H1 (cell line): ENCODE measurements around the gene PROM2.

Experiments
- ATF2 ChIP-seq: IDR thresholded peaks from 2 replicates; pipeline ENCODE4 v1.6.1; 2012; ENCODE audit warnings: low read length, inconsistent platforms
- EGR1 ChIP-seq: IDR thresholded peaks from 2 replicates; pipeline ENCODE4 v1.6.1; 2011; ENCODE audit warnings: low read depth, low read length, borderline replicate concordance
- EZH2 ChIP-seq: fragments of 200-600 bp; sonication (generic); IDR thresholded peaks from 2 replicates; pipeline ENCODE4 v1.7.1; 2012; ENCODE audit warnings: low read depth, mild to moderate bottlenecking, moderate library complexity, low read length, inconsistent platforms; ENCODE audit not compliant: severe bottlenecking
- HDAC6 ChIP-seq: IDR thresholded peaks from one replicate; pipeline ENCODE4 v1.7.1; 2012; ENCODE audit warnings: low read depth, mild to moderate bottlenecking, inconsistent platforms, low read length, moderate library complexity
- POLR2A ChIP-seq, 2 experiments: IDR thresholded peaks; 1 replicate in 1 of 2; 2 replicates in 1 of 2; pipeline ENCODE4 v1.6.1; 2011; ENCODE audit warnings: low read depth in 2 of 2, low read length in 2 of 2, mild to moderate bottlenecking in 2 of 2; ENCODE audit errors: control extremely low read depth in 1 of 2
- POLR2AphosphoS5 ChIP-seq: IDR thresholded peaks from 2 replicates; pipeline ENCODE4 v1.6.1; 2011; ENCODE audit warnings: low read depth, low read length
- SIN3A ChIP-seq, 2 experiments: IDR thresholded peaks in 1 of 2; conservative IDR thresholded peaks in 1 of 2; 2 replicates each; pipeline ENCODE4 v1.6.1; 2011 to 2012; ENCODE audit warnings: low read length in 2 of 2, improper control_type of control experiment in 1 of 2, low read depth in 1 of 2, mild to moderate bottlenecking in 1 of 2
- SIX5 ChIP-seq: IDR thresholded peaks from 2 replicates; pipeline ENCODE4 v1.6.1; 2011; ENCODE audit warnings: mild to moderate bottlenecking, low read depth, low read length
- SRF ChIP-seq: IDR thresholded peaks from 2 replicates; pipeline ENCODE4 v1.6.1; 2011; ENCODE audit warnings: mild to moderate bottlenecking, low read depth, low read length, moderate library complexity
- TAF1 ChIP-seq: IDR thresholded peaks from 2 replicates; pipeline ENCODE4 v1.6.1; 2011; ENCODE audit warnings: mild to moderate bottlenecking, low read depth, low read length
- ZNF274 ChIP-seq: IDR thresholded peaks from 2 replicates; pipeline ENCODE4 v1.7.0; 2012; ENCODE audit warnings: low read length, borderline replicate concordance; ENCODE audit errors: extremely low read depth
- TF ChIP-seq, protein P1 (sequence below), 3 experiments: IDR thresholded peaks; 1 replicate in 2 of 3; 2 replicates in 1 of 3; pipeline versions ENCODE4 v1.5.1 to v1.6.1; 2011; ENCODE audit warnings: low read length in 3 of 3, mild to moderate bottlenecking in 3 of 3, inconsistent platforms in 2 of 3, low read depth in 1 of 3, moderate library complexity in 1 of 3; ENCODE audit not compliant: insufficient read depth in 1 of 3; ENCODE audit errors: control extremely low read depth in 1 of 3

- TF ChIP-seq EZH2 (no peak), TAF1 (no peak), ATF2 (no peak), HDAC6 (no peak), POLR2A (IDR thresholded peaks at IDR 0.05; ENCODE audit: control extremely low read depth in 1 of 2, low read depth in 2 of 2, low read length in 2 of 2) (no peak), SIN3A (conservative IDR thresholded peaks at IDR 0.05 in 1 of 2, IDR thresholded peaks at IDR 0.05 in 1 of 2; ENCODE audit: low read depth in 1 of 2, low read length in 2 of 2) (no peak), ZNF274 (no peak), SRF (no peak), EGR1 (no peak), POLR2AphosphoS5 (no peak), SIX5 (no peak)
- TF ChIP-seq, protein P1, sequence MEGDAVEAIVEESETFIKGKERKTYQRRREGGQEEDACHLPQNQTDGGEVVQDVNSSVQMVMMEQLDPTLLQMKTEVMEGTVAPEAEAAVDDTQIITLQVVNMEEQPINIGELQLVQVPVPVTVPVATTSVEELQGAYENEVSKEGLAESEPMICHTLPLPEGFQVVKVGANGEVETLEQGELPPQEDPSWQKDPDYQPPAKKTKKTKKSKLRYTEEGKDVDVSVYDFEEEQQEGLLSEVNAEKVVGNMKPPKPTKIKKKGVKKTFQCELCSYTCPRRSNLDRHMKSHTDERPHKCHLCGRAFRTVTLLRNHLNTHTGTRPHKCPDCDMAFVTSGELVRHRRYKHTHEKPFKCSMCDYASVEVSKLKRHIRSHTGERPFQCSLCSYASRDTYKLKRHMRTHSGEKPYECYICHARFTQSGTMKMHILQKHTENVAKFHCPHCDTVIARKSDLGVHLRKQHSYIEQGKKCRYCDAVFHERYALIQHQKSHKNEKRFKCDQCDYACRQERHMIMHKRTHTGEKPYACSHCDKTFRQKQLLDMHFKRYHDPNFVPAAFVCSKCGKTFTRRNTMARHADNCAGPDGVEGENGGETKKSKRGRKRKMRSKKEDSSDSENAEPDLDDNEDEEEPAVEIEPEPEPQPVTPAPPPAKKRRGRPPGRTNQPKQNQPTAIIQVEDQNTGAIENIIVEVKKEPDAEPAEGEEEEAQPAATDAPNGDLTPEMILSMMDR (IDR thresholded peaks at IDR 0.05; ENCODE audit: control extremely low read depth in 1 of 3, insufficient read depth in 1 of 3, low read depth in 1 of 3, low read length in 3 of 3), result no peak
Observed at GRCh38 chr2:95329401-95329800, 55.2 kb downstream of the PROM2 start.
